Hepatocyte (in vitro differentiated cells): Measurements from ENCODE around the gene APBB3.

Source experiments
- EZH2 ChIP-seq: fragments of 200-600 bp; sonication (generic); IDR thresholded peaks from 2 replicates; pipeline ENCODE4 v1.6.1; 2016; ENCODE audit warnings: antibody characterized with exemption, mild to moderate bottlenecking, borderline replicate concordance
- TF ChIP-seq, protein P1 (sequence below): fragments of 200-600 bp; sonication (generic); IDR thresholded peaks from 2 replicates; pipeline ENCODE4 v1.5.1; 2016; ENCODE audit warnings: antibody characterized with exemption, mild to moderate bottlenecking; ENCODE audit not compliant: poor library complexity

DNA sequence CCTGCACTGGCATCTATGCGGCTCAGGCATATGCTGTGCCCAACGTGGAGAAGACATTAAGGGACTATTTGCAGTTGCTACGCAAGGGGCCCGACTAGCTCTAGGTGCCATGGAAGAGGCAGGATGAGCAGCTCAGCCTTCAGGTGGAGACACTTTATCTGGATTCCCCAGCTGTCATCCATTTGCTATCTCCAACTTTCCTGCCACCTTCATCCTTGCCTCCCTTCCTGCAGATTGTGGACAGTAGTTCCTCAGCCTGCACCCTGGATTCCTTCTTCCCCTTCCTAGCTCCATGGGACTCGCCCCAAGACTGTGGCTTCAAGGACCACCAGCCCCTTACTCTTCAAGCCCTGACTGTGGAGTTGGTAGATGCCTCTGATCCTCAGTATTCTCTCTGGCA, 2.3 kb upstream of the APBB3 start:
- TF ChIP-seq, protein P1, sequence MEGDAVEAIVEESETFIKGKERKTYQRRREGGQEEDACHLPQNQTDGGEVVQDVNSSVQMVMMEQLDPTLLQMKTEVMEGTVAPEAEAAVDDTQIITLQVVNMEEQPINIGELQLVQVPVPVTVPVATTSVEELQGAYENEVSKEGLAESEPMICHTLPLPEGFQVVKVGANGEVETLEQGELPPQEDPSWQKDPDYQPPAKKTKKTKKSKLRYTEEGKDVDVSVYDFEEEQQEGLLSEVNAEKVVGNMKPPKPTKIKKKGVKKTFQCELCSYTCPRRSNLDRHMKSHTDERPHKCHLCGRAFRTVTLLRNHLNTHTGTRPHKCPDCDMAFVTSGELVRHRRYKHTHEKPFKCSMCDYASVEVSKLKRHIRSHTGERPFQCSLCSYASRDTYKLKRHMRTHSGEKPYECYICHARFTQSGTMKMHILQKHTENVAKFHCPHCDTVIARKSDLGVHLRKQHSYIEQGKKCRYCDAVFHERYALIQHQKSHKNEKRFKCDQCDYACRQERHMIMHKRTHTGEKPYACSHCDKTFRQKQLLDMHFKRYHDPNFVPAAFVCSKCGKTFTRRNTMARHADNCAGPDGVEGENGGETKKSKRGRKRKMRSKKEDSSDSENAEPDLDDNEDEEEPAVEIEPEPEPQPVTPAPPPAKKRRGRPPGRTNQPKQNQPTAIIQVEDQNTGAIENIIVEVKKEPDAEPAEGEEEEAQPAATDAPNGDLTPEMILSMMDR: no peak
- TF ChIP-seq EZH2: no peak
